ENCODE data around the gene RPP25L.

RPP25L gene

GRCh38 chr9:34579104-34579807 is 32.6 kb downstream of the RPP25L start:
- Histone ChIP-seq H3K79me2 (ENCODE audit: control insufficient read depth, low read length) (no peaks in the 10 kb centered on the region), H3K4me3 (ENCODE audit: low read length) (no peak overlapping the region), H3K27me3 (ENCODE audit: control insufficient read depth, low read length) (peaks cover 39% of the 10 kb centered on the region), H3K9me2 (replicated peaks; ENCODE audit: control insufficient read depth, low read length) (no peaks in the 10 kb centered on the region), H3K27ac (ENCODE audit: low read depth, low read length) (no peak overlapping the region), H3F3A (ENCODE audit: control insufficient read depth, insufficient read depth) (no peaks in the 10 kb centered on the region), H3K4me2 (ENCODE audit: low read length) (no peak overlapping the region), H3K9me3 (ENCODE audit: control insufficient read depth, insufficient read depth, low read length) (no peaks in the 10 kb centered on the region), H3K4me1 (ENCODE audit: control insufficient read depth, low read length) (no peaks in the 10 kb centered on the region), H4K20me1 (ENCODE audit: control insufficient read depth, insufficient read depth, low read depth, low read length) (no peaks in the 10 kb centered on the region), H3K36me3 (ENCODE audit: control insufficient read depth, low read length) (no peaks in the 10 kb centered on the region)
- TF ChIP-seq EZH2phosphoT487 (IDR thresholded peaks at IDR 0.05; ENCODE audit: borderline replicate concordance, low read length): no peak
- no peak for TF ChIP-seq CTCF (IDR thresholded peaks at IDR 0.05; ENCODE audit: low read depth, low read length, poor library complexity, severe bottlenecking)

GRCh38 chr9:34578241-34579103 is 33.4 kb downstream of the RPP25L start:
- no peaks in the 10 kb centered on the region for H3K79me2 ChIP-seq (ENCODE audit: control insufficient read depth, low read length)
- H3K4me3 ChIP-seq (ENCODE audit: low read length): no peak overlapping the region
- no peaks in the 10 kb centered on the region for H3K36me3 ChIP-seq (ENCODE audit: control insufficient read depth, low read length)
- TF ChIP-seq CTCF (IDR thresholded peaks at IDR 0.05; ENCODE audit: low read depth, low read length, poor library complexity, severe bottlenecking): no peak
- no peak for TF ChIP-seq EZH2phosphoT487 (IDR thresholded peaks at IDR 0.05; ENCODE audit: borderline replicate concordance, low read length)
- H4K20me1 ChIP-seq (ENCODE audit: control insufficient read depth, insufficient read depth, low read depth, low read length): no peaks in the 10 kb centered on the region
- H3F3A ChIP-seq (ENCODE audit: control insufficient read depth, insufficient read depth): no peaks in the 10 kb centered on the region
- peaks cover 39% of the 10 kb centered on the region for H3K27me3 ChIP-seq (ENCODE audit: control insufficient read depth, low read length)
- no peaks in the 10 kb centered on the region for H3K4me1 ChIP-seq (ENCODE audit: control insufficient read depth, low read length)
- no peaks in the 10 kb centered on the region for H3K9me2 ChIP-seq (replicated peaks; ENCODE audit: control insufficient read depth, low read length)
- H3K27ac ChIP-seq (ENCODE audit: low read depth, low read length): no peak overlapping the region
- H3K4me2 ChIP-seq (ENCODE audit: low read length): no peak overlapping the region
- no peaks in the 10 kb centered on the region for H3K9me3 ChIP-seq (ENCODE audit: control insufficient read depth, insufficient read depth, low read length)

GRCh38 chr9:34577400-34578240 is 34.3 kb downstream of the RPP25L start:
- Histone ChIP-seq H3F3A (ENCODE audit: control insufficient read depth, insufficient read depth) (no peaks in the 10 kb centered on the region), H3K36me3 (ENCODE audit: control insufficient read depth, low read length) (no peaks in the 10 kb centered on the region), H3K79me2 (ENCODE audit: control insufficient read depth, low read length) (no peaks in the 10 kb centered on the region), H3K9me2 (replicated peaks; ENCODE audit: control insufficient read depth, low read length) (no peaks in the 10 kb centered on the region), H3K4me2 (ENCODE audit: low read length) (no peak overlapping the region), H3K27me3 (ENCODE audit: control insufficient read depth, low read length) (peaks cover 39% of the 10 kb centered on the region), H3K27ac (ENCODE audit: low read depth, low read length) (no peak overlapping the region), H4K20me1 (ENCODE audit: control insufficient read depth, insufficient read depth, low read depth, low read length) (no peaks in the 10 kb centered on the region), H3K4me1 (ENCODE audit: control insufficient read depth, low read length) (no peaks in the 10 kb centered on the region), H3K4me3 (ENCODE audit: low read length) (no peak overlapping the region), H3K9me3 (ENCODE audit: control insufficient read depth, insufficient read depth, low read length) (no peaks in the 10 kb centered on the region)
- no peak for TF ChIP-seq EZH2phosphoT487 (IDR thresholded peaks at IDR 0.05; ENCODE audit: borderline replicate concordance, low read length)
